Glutamatergic neuron (in vitro differentiated cells): ENCODE data around the gene GNE. TPM values are rescaled to one million over a fixed set of nuclear protein-coding genes. Genes with fewer than 3 reads are reported as not detected.

Experiments used
- DNase-seq: peaks from one replicate; pipeline ENCODE4 v3.0.0; 2022
- H3K27ac Mint-ChIP-seq: one replicate; pipeline ENCODE4 v1.8.0; 2020; ENCODE audit warnings: mild to moderate bottlenecking, mixed read lengths, inconsistent platforms; ENCODE audit not compliant: unreplicated experiment
- H3K27me3 Mint-ChIP-seq: one replicate; pipeline ENCODE4 v1.8.0; 2020; ENCODE audit warnings: mild to moderate bottlenecking, moderate library complexity, mixed read lengths, inconsistent platforms; ENCODE audit not compliant: unreplicated experiment
- H3K36me3 Mint-ChIP-seq: one replicate; pipeline ENCODE4 v1.8.0; 2020; ENCODE audit warnings: mild to moderate bottlenecking, mixed read lengths, inconsistent platforms; ENCODE audit not compliant: unreplicated experiment
- H3K4me1 Mint-ChIP-seq: one replicate; pipeline ENCODE4 v1.8.0; 2020; ENCODE audit warnings: mild to moderate bottlenecking, low read depth, mixed read lengths, inconsistent platforms; ENCODE audit not compliant: unreplicated experiment
- H3K4me3 Mint-ChIP-seq: one replicate; pipeline ENCODE4 v1.8.0; 2020; ENCODE audit warnings: mild to moderate bottlenecking, mixed read lengths, inconsistent platforms; ENCODE audit not compliant: unreplicated experiment
- H3K9me3 Mint-ChIP-seq: one replicate; pipeline ENCODE4 v1.8.0; 2020; ENCODE audit warnings: mild to moderate bottlenecking, moderate library complexity, mixed read lengths, inconsistent platforms; ENCODE audit not compliant: unreplicated experiment
- CTCF ChIP-seq: fragments of 200-600 bp; sonication (generic); IDR thresholded peaks from one replicate; pipeline ENCODE4 v1.5.0; 2021; ENCODE audit not compliant: partially characterized antibody, unreplicated experiment
- total RNA-seq: library from RNA; stranded (reverse); fragmentation: NEBNext Ultra II Directional; extraction: Animal tissue kit (Norgen Biotek cat#: 25700); gene quantifications from one replicate; pipeline ENCODE4 v1.2.1, GENCODE V29; 2021; ENCODE audit not compliant: unreplicated experiment

Gene GNE
- total RNA-seq, 1 donor from 2014 or later = 29.2 TPM

GRCh38 chr9:36237230-36237629 lies 21.0 kb downstream of the GNE start:
- H3K27me3 Mint-ChIP-seq = no peaks in the 10 kb centered on the region
- H3K4me3 Mint-ChIP-seq = no peak overlapping the region
- no peaks in the 10 kb centered on the region for H3K4me1 Mint-ChIP-seq
- DNase-seq = no peak
- H3K36me3 Mint-ChIP-seq = no peaks in the 10 kb centered on the region
- no peak overlapping the region for H3K27ac Mint-ChIP-seq
- no peak for TF ChIP-seq CTCF
- H3K9me3 Mint-ChIP-seq = peaks cover 1% of the 10 kb centered on the region

- H3K27ac Mint-ChIP-seq = no peak overlapping the region
- no peak for TF ChIP-seq CTCF
- peaks cover 2% of the 10 kb centered on the region for H3K4me1 Mint-ChIP-seq
- H3K27me3 Mint-ChIP-seq = peaks cover 3% of the 10 kb centered on the region
- DNase-seq = no peak
- no peaks in the 10 kb centered on the region for H3K36me3 Mint-ChIP-seq
- H3K9me3 Mint-ChIP-seq = no peaks in the 10 kb centered on the region
- H3K4me3 Mint-ChIP-seq = no peak overlapping the region
These were observed 35.8 kb downstream of the GNE start for GRCh38 chr9:36222449-36222848.

GRCh38 chr9:36221667-36222066 lies 36.6 kb downstream of the GNE start:
- Mint-ChIP-seq H3K27ac (no peak overlapping the region), H3K36me3 (no peaks in the 10 kb centered on the region), H3K9me3 (no peaks in the 10 kb centered on the region), H3K4me1 (peaks cover 2% of the 10 kb centered on the region), H3K4me3 (no peak overlapping the region), H3K27me3 (peaks cover 3% of the 10 kb centered on the region)
- DNase-seq = no peak
- TF ChIP-seq CTCF = no peak

GRCh38 chr9:36218411-36218901 lies 39.8 kb downstream of the GNE start:
- no peaks in the 10 kb centered on the region for H3K36me3 Mint-ChIP-seq
- H3K4me1 Mint-ChIP-seq = peaks cover 6% of the 10 kb centered on the region
- peaks cover 5% of the 10 kb centered on the region for H3K27me3 Mint-ChIP-seq

GRCh38 chr9:36218011-36218410 lies 40.2 kb downstream of the GNE start:
- no peak for TF ChIP-seq CTCF
- no peak overlapping the region for H3K27ac Mint-ChIP-seq
- no peaks in the 10 kb centered on the region for H3K9me3 Mint-ChIP-seq
- no peak for DNase-seq
- no peaks in the 10 kb centered on the region for H3K36me3 Mint-ChIP-seq
- H3K4me3 Mint-ChIP-seq = no peak overlapping the region
- H3K4me1 Mint-ChIP-seq = peaks cover 8% of the 10 kb centered on the region
- peaks cover 5% of the 10 kb centered on the region for H3K27me3 Mint-ChIP-seq

More at GRCh38 chr9:36218411-36218901, 39.8 kb downstream of the GNE start:
- H3K4me3 Mint-ChIP-seq = no peak overlapping the region
- no peak overlapping the region for H3K27ac Mint-ChIP-seq
- DNase-seq = no peak
- no peak for TF ChIP-seq CTCF
- no peaks in the 10 kb centered on the region for H3K9me3 Mint-ChIP-seq
